Stimulated activated CD4-positive, alpha-beta T cell treated with anti-CD3 and anti-CD28 coated beads, TNF-alpha, amount 100 ng/mL, for 24 hours (primary cell): ENCODE measurements around the gene TPRG1L.
A peak's percentile ranks its signal among the peaks of the same experiment; 100 is the strongest.
"Not testable (repeated sequence)": the region's sequence is repeated elsewhere in the genome, so short reads cannot be mapped to it uniquely, and the experiment has no call there.

Experiments
- DNase-seq, 3 experiments: peaks; one replicate each; pipeline ENCODE4 v3.0.0-alpha.2; 2020; ENCODE audit warnings: low read depth in 3 of 3

TPRG1L gene

GRCh38 chr1:3609016-3609768 lies 15.6 kb upstream of the TPRG1L start:
- no peak for DNase-seq

GRCh38 chr1:3609769-3610526 lies 14.9 kb upstream of the TPRG1L start:
- DNase-seq: no peak

- no peak for DNase-seq
Observed at GRCh38 chr1:3610527-3611169, 14.2 kb upstream of the TPRG1L start.

- peak; percentile 39 to 71 (median 40) for DNase-seq
Observed at GRCh38 chr1:3611170-3612019, 13.4 kb upstream of the TPRG1L start, which contains the start of gene MEGF6. Gene MEGF6 (minus strand): TSS chr1:3611508. CDS start chr1:3611268, 240 bp downstream.

- DNase-seq: no peak
Observed at GRCh38 chr1:3612123-3612522, 12.7 kb upstream of the TPRG1L start.

GRCh38 chr1:3614755-3615742 lies 9.8 kb upstream of the TPRG1L start:
- no peak for DNase-seq

GRCh38 chr1:3616861-3617260 lies 8.0 kb upstream of the TPRG1L start:
- DNase-seq: no peak

- DNase-seq: no peak
Observed at GRCh38 chr1:3617806-3618345, 6.9 kb upstream of the TPRG1L start.

- DNase-seq: no peak
Observed at GRCh38 chr1:3618531-3618880, 6.3 kb upstream of the TPRG1L start.

GRCh38 chr1:3618881-3619671 lies 5.7 kb upstream of the TPRG1L start:
- peak; percentile 51 to 67 (median 59) for DNase-seq

GRCh38 chr1:3620708-3621107 lies 4.1 kb upstream of the TPRG1L start:
- DNase-seq: no peak

- not testable (repeated sequence) for DNase-seq
Observed at GRCh38 chr1:3621151-3621671, 3.6 kb upstream of the TPRG1L start.

GRCh38 chr1:3622102-3622501 lies 2.7 kb upstream of the TPRG1L start:
- not testable (repeated sequence) for DNase-seq

GRCh38 chr1:3623441-3624199 lies 1.2 kb upstream of the TPRG1L start:
- DNase-seq: no peak

GRCh38 chr1:3625151-3625907 lies 514 bp downstream of the TPRG1L start:
- DNase-seq: no peak

GRCh38 chr1:3626025-3626424 lies 1.2 kb downstream of the TPRG1L start:
- no peak for DNase-seq

- no peak for DNase-seq
Observed at GRCh38 chr1:3627515-3628253, 2.9 kb downstream of the TPRG1L start.
